ENCODE data around the gene TBC1D13. TPM values are rescaled to one million over a fixed set of nuclear protein-coding genes. Genes with fewer than 3 reads are reported as not detected.

The TBC1D13 gene
- total and polyA plus RNA-seq, 9 of the 15 experiments (the other 6 are each of a cell fraction or from before 2014, with no cell fraction given): 2.3 to 28.7 (median 11.4) TPM

DNA sequence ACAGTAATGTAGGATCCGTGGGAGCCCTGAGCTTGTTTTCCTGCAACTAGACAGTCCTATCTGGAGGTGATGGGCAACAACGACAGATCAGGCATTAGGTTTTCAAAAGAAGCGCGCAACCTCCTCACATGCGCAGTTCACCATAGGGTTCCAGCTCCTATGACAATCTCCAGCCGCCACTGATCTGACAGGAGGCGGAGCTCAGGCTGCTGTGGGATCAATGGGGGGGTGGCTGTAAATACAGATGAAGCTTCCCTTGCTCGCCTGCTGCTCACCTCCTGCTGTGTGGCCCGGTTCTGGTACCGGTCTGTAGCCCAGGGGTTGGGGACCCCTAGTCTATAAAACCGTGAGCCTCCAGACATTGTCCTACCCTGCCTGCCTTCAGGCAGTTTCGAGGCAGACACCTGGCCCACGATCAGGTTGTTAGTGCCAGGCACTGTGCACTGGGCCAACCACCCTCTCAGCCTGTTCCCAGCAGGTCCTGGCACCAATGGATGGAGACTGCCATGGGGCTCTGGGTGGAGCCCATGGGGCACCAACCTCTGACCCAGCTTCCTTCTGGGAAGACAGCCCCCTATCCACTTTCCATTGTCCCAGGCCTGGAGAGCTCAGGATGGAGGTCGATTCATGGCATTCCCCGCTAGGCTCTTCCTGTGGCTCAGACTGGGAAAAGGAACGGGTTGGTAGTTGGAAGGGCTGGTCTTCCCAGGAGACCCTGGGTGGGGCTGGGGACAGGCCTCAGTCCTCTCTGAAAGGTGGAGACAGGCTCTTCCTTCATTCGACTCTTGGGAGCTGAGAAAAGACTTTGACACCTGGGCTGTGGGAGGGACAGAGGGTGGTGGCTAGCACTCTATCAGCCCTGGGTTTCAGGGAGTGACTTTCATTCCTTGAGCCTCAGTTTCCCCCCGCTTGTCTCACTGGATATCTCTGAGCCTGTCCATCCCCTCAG, 32.9 kb downstream of the TBC1D13 start (continued):
- TF ChIP-seq, protein P1, sequence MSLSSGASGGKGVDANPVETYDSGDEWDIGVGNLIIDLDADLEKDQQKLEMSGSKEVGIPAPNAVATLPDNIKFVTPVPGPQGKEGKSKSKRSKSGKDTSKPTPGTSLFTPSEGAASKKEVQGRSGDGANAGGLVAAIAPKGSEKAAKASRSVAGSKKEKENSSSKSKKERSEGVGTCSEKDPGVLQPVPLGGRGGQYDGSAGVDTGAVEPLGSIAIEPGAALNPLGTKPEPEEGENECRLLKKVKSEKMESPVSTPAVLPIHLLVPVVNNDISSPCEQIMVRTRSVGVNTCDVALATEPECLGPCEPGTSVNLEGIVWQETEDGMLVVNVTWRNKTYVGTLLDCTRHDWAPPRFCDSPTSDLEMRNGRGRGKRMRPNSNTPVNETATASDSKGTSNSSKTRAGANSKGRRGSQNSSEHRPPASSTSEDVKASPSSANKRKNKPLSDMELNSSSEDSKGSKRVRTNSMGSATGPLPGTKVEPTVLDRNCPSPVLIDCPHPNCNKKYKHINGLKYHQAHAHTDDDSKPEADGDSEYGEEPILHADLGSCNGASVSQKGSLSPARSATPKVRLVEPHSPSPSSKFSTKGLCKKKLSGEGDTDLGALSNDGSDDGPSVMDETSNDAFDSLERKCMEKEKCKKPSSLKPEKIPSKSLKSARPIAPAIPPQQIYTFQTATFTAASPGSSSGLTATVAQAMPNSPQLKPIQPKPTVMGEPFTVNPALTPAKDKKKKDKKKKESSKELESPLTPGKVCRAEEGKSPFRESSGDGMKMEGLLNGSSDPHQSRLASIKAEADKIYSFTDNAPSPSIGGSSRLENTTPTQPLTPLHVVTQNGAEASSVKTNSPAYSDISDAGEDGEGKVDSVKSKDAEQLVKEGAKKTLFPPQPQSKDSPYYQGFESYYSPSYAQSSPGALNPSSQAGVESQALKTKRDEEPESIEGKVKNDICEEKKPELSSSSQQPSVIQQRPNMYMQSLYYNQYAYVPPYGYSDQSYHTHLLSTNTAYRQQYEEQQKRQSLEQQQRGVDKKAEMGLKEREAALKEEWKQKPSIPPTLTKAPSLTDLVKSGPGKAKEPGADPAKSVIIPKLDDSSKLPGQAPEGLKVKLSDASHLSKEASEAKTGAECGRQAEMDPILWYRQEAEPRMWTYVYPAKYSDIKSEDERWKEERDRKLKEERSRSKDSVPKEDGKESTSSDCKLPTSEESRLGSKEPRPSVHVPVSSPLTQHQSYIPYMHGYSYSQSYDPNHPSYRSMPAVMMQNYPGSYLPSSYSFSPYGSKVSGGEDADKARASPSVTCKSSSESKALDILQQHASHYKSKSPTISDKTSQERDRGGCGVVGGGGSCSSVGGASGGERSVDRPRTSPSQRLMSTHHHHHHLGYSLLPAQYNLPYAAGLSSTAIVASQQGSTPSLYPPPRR (CRISPR knock-in tag; IDR thresholded peaks at IDR 0.05; ENCODE audit: borderline replicate concordance): no peak
- TF ChIP-seq THRA (IDR thresholded peaks at IDR 0.05) (no peak), TAF1 (IDR thresholded peaks at IDR 0.05; ENCODE audit: control insufficient read depth, extremely low read depth, insufficient read depth, low read length, severe bottlenecking) (peak; percentile 18)
